Stimulated activated naive CD8-positive, alpha-beta T cell treated with anti-CD3 and anti-CD28 coated beads, Interleukin-15, Interleukin-2, amounts not matched to agents 100 ng/mL and 50 ng/mL, for 24 hours (primary cell): ENCODE results near the gene ZNF521.

ENCODE experiments used
- H3K27ac Mint-ChIP-seq: one replicate; pipeline ENCODE4 v1.8.0; 2021; ENCODE audit warnings: mild to moderate bottlenecking, mixed read lengths
- H3K27me3 Mint-ChIP-seq: one replicate; pipeline ENCODE4 v1.8.0; 2021; ENCODE audit warnings: mixed read lengths
- H3K36me3 Mint-ChIP-seq: one replicate; pipeline ENCODE4 v1.8.0; 2021; ENCODE audit warnings: low read depth, mixed read lengths
- H3K4me1 Mint-ChIP-seq: one replicate; pipeline ENCODE4 v1.8.0; 2021; ENCODE audit warnings: low read depth, mixed read lengths
- H3K4me3 Mint-ChIP-seq: one replicate; pipeline ENCODE4 v1.8.0; 2021; ENCODE audit warnings: mild to moderate bottlenecking, mixed read lengths
- H3K9me3 Mint-ChIP-seq: one replicate; pipeline ENCODE4 v1.8.0; 2021; ENCODE audit warnings: mixed read lengths

ZNF521 gene

GRCh38 chr18:25112821-25113434 lies 239.0 kb downstream of the ZNF521 start:
- Mint-ChIP-seq H3K4me3 (no peak overlapping the region), H3K4me1 (no peaks in the 10 kb centered on the region), H3K36me3 (no peaks in the 10 kb centered on the region), H3K27ac (no peak overlapping the region), H3K9me3 (no peaks in the 10 kb centered on the region), H3K27me3 (peaks cover 7% of the 10 kb centered on the region)

- Mint-ChIP-seq H3K27me3 (peaks cover 4% of the 10 kb centered on the region), H3K9me3 (no peaks in the 10 kb centered on the region), H3K36me3 (no peaks in the 10 kb centered on the region), H3K4me1 (no peaks in the 10 kb centered on the region), H3K4me3 (no peak overlapping the region), H3K27ac (no peak overlapping the region)
Measured at GRCh38 chr18:25111377-25112288, 240.3 kb downstream of the ZNF521 start.

GRCh38 chr18:25109484-25109883 lies 242.5 kb downstream of the ZNF521 start:
- Mint-ChIP-seq H3K27ac (no peak overlapping the region), H3K9me3 (no peaks in the 10 kb centered on the region), H3K36me3 (no peaks in the 10 kb centered on the region), H3K4me3 (no peak overlapping the region), H3K27me3 (peaks cover 4% of the 10 kb centered on the region), H3K4me1 (no peaks in the 10 kb centered on the region)

- Mint-ChIP-seq H3K4me1 (no peaks in the 10 kb centered on the region), H3K9me3 (no peaks in the 10 kb centered on the region), H3K27ac (no peak overlapping the region), H3K4me3 (no peak overlapping the region), H3K36me3 (no peaks in the 10 kb centered on the region), H3K27me3 (peaks cover 4% of the 10 kb centered on the region)
Measured at GRCh38 chr18:25103468-25104155, 248.4 kb downstream of the ZNF521 start.

GRCh38 chr18:25102662-25103061 lies 249.3 kb downstream of the ZNF521 start:
- Mint-ChIP-seq H3K4me1 (no peaks in the 10 kb centered on the region), H3K4me3 (no peak overlapping the region), H3K9me3 (no peaks in the 10 kb centered on the region), H3K27me3 (peaks cover 4% of the 10 kb centered on the region), H3K27ac (no peak overlapping the region), H3K36me3 (no peaks in the 10 kb centered on the region)

- H3K27me3 Mint-ChIP-seq, result peaks cover 4% of the 10 kb centered on the region
- no peak overlapping the region for H3K27ac Mint-ChIP-seq
- no peaks in the 10 kb centered on the region for H3K36me3 Mint-ChIP-seq
- no peaks in the 10 kb centered on the region for H3K9me3 Mint-ChIP-seq
- no peak overlapping the region for H3K4me3 Mint-ChIP-seq
- no peaks in the 10 kb centered on the region for H3K4me1 Mint-ChIP-seq
Measured at GRCh38 chr18:25100418-25100817, 251.5 kb downstream of the ZNF521 start.

GRCh38 chr18:25099895-25100294 lies 252.1 kb downstream of the ZNF521 start:
- H3K27me3 Mint-ChIP-seq, result peaks cover 4% of the 10 kb centered on the region
- H3K4me1 Mint-ChIP-seq, result no peaks in the 10 kb centered on the region
- H3K36me3 Mint-ChIP-seq, result no peaks in the 10 kb centered on the region
- no peak overlapping the region for H3K4me3 Mint-ChIP-seq
- no peaks in the 10 kb centered on the region for H3K9me3 Mint-ChIP-seq
- no peak overlapping the region for H3K27ac Mint-ChIP-seq

GRCh38 chr18:25097569-25098056 lies 254.4 kb downstream of the ZNF521 start:
- no peak overlapping the region for H3K27ac Mint-ChIP-seq
- no peaks in the 10 kb centered on the region for H3K36me3 Mint-ChIP-seq
- H3K9me3 Mint-ChIP-seq, result no peaks in the 10 kb centered on the region
- H3K27me3 Mint-ChIP-seq, result peaks cover 4% of the 10 kb centered on the region
- H3K4me3 Mint-ChIP-seq, result no peak overlapping the region
- no peaks in the 10 kb centered on the region for H3K4me1 Mint-ChIP-seq

- H3K27me3 Mint-ChIP-seq, result peaks cover 4% of the 10 kb centered on the region
- H3K9me3 Mint-ChIP-seq, result no peaks in the 10 kb centered on the region
- H3K4me3 Mint-ChIP-seq, result no peak overlapping the region
- H3K27ac Mint-ChIP-seq, result no peak overlapping the region
- H3K36me3 Mint-ChIP-seq, result no peaks in the 10 kb centered on the region
- H3K4me1 Mint-ChIP-seq, result no peaks in the 10 kb centered on the region
Measured at GRCh38 chr18:25097057-25097456, 254.9 kb downstream of the ZNF521 start.

GRCh38 chr18:25093141-25093540 lies 258.8 kb downstream of the ZNF521 start:
- Mint-ChIP-seq H3K36me3 (no peaks in the 10 kb centered on the region), H3K27ac (no peak overlapping the region), H3K27me3 (no peaks in the 10 kb centered on the region), H3K9me3 (no peaks in the 10 kb centered on the region), H3K4me1 (no peaks in the 10 kb centered on the region), H3K4me3 (no peak overlapping the region)

GRCh38 chr18:25089470-25089869 lies 262.5 kb downstream of the ZNF521 start:
- H3K4me1 Mint-ChIP-seq, result no peaks in the 10 kb centered on the region
- H3K27me3 Mint-ChIP-seq, result no peaks in the 10 kb centered on the region
- no peak overlapping the region for H3K4me3 Mint-ChIP-seq
- no peaks in the 10 kb centered on the region for H3K9me3 Mint-ChIP-seq
- no peak overlapping the region for H3K27ac Mint-ChIP-seq
- no peaks in the 10 kb centered on the region for H3K36me3 Mint-ChIP-seq

GRCh38 chr18:25086876-25087275 lies 265.1 kb downstream of the ZNF521 start:
- Mint-ChIP-seq H3K9me3 (no peaks in the 10 kb centered on the region), H3K27ac (no peak overlapping the region), H3K4me3 (no peak overlapping the region), H3K36me3 (no peaks in the 10 kb centered on the region), H3K27me3 (no peaks in the 10 kb centered on the region), H3K4me1 (no peaks in the 10 kb centered on the region)

- Mint-ChIP-seq H3K27me3 (no peaks in the 10 kb centered on the region), H3K9me3 (no peaks in the 10 kb centered on the region), H3K4me3 (no peak overlapping the region), H3K36me3 (no peaks in the 10 kb centered on the region), H3K27ac (no peak overlapping the region), H3K4me1 (no peaks in the 10 kb centered on the region)
Measured at GRCh38 chr18:25081001-25081400, 271.0 kb downstream of the ZNF521 start.

GRCh38 chr18:25080211-25080610 lies 271.8 kb downstream of the ZNF521 start:
- H3K4me3 Mint-ChIP-seq, result no peak overlapping the region
- no peaks in the 10 kb centered on the region for H3K9me3 Mint-ChIP-seq
- H3K27me3 Mint-ChIP-seq, result no peaks in the 10 kb centered on the region
- H3K4me1 Mint-ChIP-seq, result no peaks in the 10 kb centered on the region
- H3K36me3 Mint-ChIP-seq, result no peaks in the 10 kb centered on the region
- H3K27ac Mint-ChIP-seq, result no peak overlapping the region
